RWPE1 (cell line): ENCODE measurements around the gene ST3GAL3.

Experiments used
- CTCF ChIA-PET: fragments of 350-600 bp; sonication (Branson Sonifier 250); formaldehyde crosslinking; extraction: SDS; loops from one replicate; lab custom pipeline; 2021; lab: Yijun Ruan, JAX
- POLR2A ChIA-PET: fragments of 400-600 bp; formaldehyde crosslinking; extraction: SDS; loops from one replicate; lab custom pipeline; 2020; ENCODE audit warnings: antibody characterized with exemption; ENCODE audit not compliant: low non-redundant PET; lab: Yijun Ruan, JAX
- DNase-seq: peaks from one replicate; pipeline ENCODE4 v3.0.0; 2012; ENCODE audit warnings: low spot score
- H3K27ac ChIP-seq: fragments of 450-650 bp; 2 replicates; pipeline ENCODE4 v1.5.1; 2017
- CTCF ChIP-seq: fragments of 450-650 bp; conservative IDR thresholded peaks from 2 replicates; pipeline ENCODE4 v1.5.1; 2017; ENCODE audit warnings: low read depth, mild to moderate bottlenecking

Gene ST3GAL3

GRCh38 chr1:43953361-43953760 lies 246.0 kb downstream of the ST3GAL3 start:
- ChIA-PET CTCF (no interaction called here), POLR2A (no interaction called here)
- peak overlapping the region; percentile 33 for H3K27ac ChIP-seq
- TF ChIP-seq CTCF, result no peak
- no peak for DNase-seq

GRCh38 chr1:43954036-43954435 lies 246.7 kb downstream of the ST3GAL3 start:
- CTCF ChIA-PET, result interaction anchor here (0.5 to 0.6 kb wide), 2 partner anchors 46 to 98 kb away, joined by 3 to 5 read pairs; no protein-coding TSS in a partner anchor
- no peak for DNase-seq
- TF ChIP-seq CTCF, result no peak
- POLR2A ChIA-PET, result no interaction called here
- 0 out of 2 replicates have a peak overlapping the region, but pooled peaks have one; percentile 12 for H3K27ac ChIP-seq

GRCh38 chr1:43956234-43956633 lies 248.9 kb downstream of the ST3GAL3 start:
- TF ChIP-seq CTCF, result no peak
- ChIA-PET POLR2A (no interaction called here), CTCF (no interaction called here)
- H3K27ac ChIP-seq, result peak overlapping the region; percentile 66; the same call in 1 of the 2 replicates
- no peak for DNase-seq

- no peak for DNase-seq
- ChIA-PET CTCF (interaction anchor here (0.6 kb wide), 1 partner anchor 56 kb away, joined by 9 read pairs; no protein-coding TSS in a partner anchor), POLR2A (no interaction called here)
- TF ChIP-seq CTCF, result no peak
- H3K27ac ChIP-seq, result peak overlapping the region; percentile 66
These were observed 250.2 kb downstream of the ST3GAL3 start for GRCh38 chr1:43957407-43958040.

- POLR2A ChIA-PET, result no interaction called here
- no peak for DNase-seq
These were observed 251.3 kb downstream of the ST3GAL3 start for GRCh38 chr1:43958351-43959255.

More at GRCh38 chr1:43958351-43959255, 251.3 kb downstream of the ST3GAL3 start:
- no peak for TF ChIP-seq CTCF
- CTCF ChIA-PET, result interaction anchor here (0.6 kb wide), 1 partner anchor 57 kb away, joined by 9 read pairs; no protein-coding TSS in a partner anchor
- H3K27ac ChIP-seq, result peak overlapping the region; percentile 66
